K562 (cell line): ENCODE data around the gene ENTPD6. TPM values are rescaled to one million over a fixed set of nuclear protein-coding genes. Genes with fewer than 3 reads are reported as not detected.

Source experiments
- ATAC-seq: fragments of 200-7000 bp; cut with Tn5 transposase; 3 replicates; pipeline ENCODE4 v1.9.1; 2020; ENCODE audit warnings: moderate library complexity
- BruUV-seq: library from RNA; stranded (reverse); fragments of 400-500 nt; replicated peaks from 2 replicates; lab custom pipeline; 2021; lab: Mats Ljungman, UMichigan
- CTCF ChIA-PET: fragments of 300-600 bp; formaldehyde crosslinking; extraction: SDS; loops from one replicate; lab custom pipeline; 2021; ENCODE audit warnings: low intra/inter-chr PET ratio; lab: Yijun Ruan, JAX
- POLR2A ChIA-PET: fragments of 300-600, 350-650 bp; sonication (Branson Sonifier 250); formaldehyde crosslinking; extraction: SDS; loops from one replicate; lab custom pipeline; 2021; ENCODE audit warnings: antibody characterized with exemption, inconsistent platforms; lab: Yijun Ruan, JAX
- DNase-seq, 4 experiments: peaks; one replicate each; pipeline versions ENCODE4 v3.0.0 to v3.0.0-alpha.2; 2011 to 2018; ENCODE audit warnings: low spot score in 3 of 4, mixed read lengths in 3 of 4; ENCODE audit errors: extremely low read depth in 1 of 4
- FAIRE-seq: peaks from 2 replicates; lab custom pipeline; 2011; peaks lifted over from hg19 to GRCh38; lab: Jason Lieb, UNC
- H2AFZ ChIP-seq: 2 replicates; pipeline ENCODE4 v1.6.0; 2011; ENCODE audit warnings: low read depth, low read length, control low read depth, inconsistent platforms
- H3K27ac ChIP-seq: fragments of 200-600 bp; 3 replicates; pipeline ENCODE4 v1.8.0; 2011; ENCODE audit warnings: low read depth, mild to moderate bottlenecking, control low read depth, inconsistent platforms, low read length, moderate library complexity, mixed read lengths; ENCODE audit errors: extremely low read depth
- H3K27me3 ChIP-seq, 2 experiments: fragments of 300-600 bp in 1 of 2; 2 replicates in 1 of 2; 3 replicates in 1 of 2; pipeline versions ENCODE4 v1.6.0 to v1.8.0; 2011; ENCODE audit warnings: inconsistent platforms in 2 of 2, low read length in 2 of 2, mild to moderate bottlenecking in 1 of 2, mixed read lengths in 1 of 2, moderate library complexity in 1 of 2; ENCODE audit not compliant: control insufficient read depth in 2 of 2, insufficient read depth in 2 of 2
- H3K36me3 ChIP-seq: fragments of 300-600 bp; 3 replicates; pipeline ENCODE4 v1.8.0; 2011; ENCODE audit warnings: mild to moderate bottlenecking, low read length, inconsistent platforms; ENCODE audit not compliant: control insufficient read depth, insufficient read depth
- H3K4me1 ChIP-seq, 2 experiments: fragments of 200-600 bp in 1 of 2; replicated peaks in 1 of 2; 2 replicates in 1 of 2; 3 replicates in 1 of 2; pipeline versions ENCODE4 v1.5.1 to v1.8.0; 2011; ENCODE audit warnings: inconsistent platforms in 2 of 2, low read length in 2 of 2, mild to moderate bottlenecking in 1 of 2, mixed read lengths in 1 of 2, moderate library complexity in 1 of 2; ENCODE audit not compliant: control insufficient read depth in 2 of 2, insufficient read depth in 2 of 2
- H3K4me2 ChIP-seq: 2 replicates; pipeline ENCODE4 v1.6.1; 2011; ENCODE audit warnings: low read length, control low read depth, inconsistent platforms, mixed read lengths; ENCODE audit not compliant: insufficient read depth
- H3K4me3 ChIP-seq: fragments of 200-600 bp; sonication (generic), shearing (Covaris generic); 2 replicates; pipeline ENCODE4 v1.5.1; 2016; ENCODE audit warnings: control low read depth, inconsistent platforms
- H3K79me2 ChIP-seq: fragments of 200-600 bp; 3 replicates; pipeline ENCODE4 v1.8.0; 2011; ENCODE audit warnings: low read length, inconsistent platforms; ENCODE audit not compliant: control insufficient read depth, insufficient read depth
- H3K9ac ChIP-seq, 2 experiments: 2 replicates each; pipeline versions ENCODE4 v1.6.0 to v1.6.1; 2011; ENCODE audit warnings: low read depth in 2 of 2, low read length in 2 of 2, control low read depth in 1 of 2, inconsistent platforms in 1 of 2, mild to moderate bottlenecking in 1 of 2, mixed read lengths in 1 of 2; ENCODE audit not compliant: insufficient read depth in 1 of 2
- H3K9me1 ChIP-seq: one replicate; pipeline ENCODE4 v1.6.0; 2011; ENCODE audit warnings: inconsistent platforms, mild to moderate bottlenecking, low read length, moderate library complexity; ENCODE audit not compliant: control insufficient read depth, insufficient read depth
- H3K9me3 ChIP-seq: replicated peaks from 2 replicates; pipeline ENCODE4 v1.5.1; 2011; ENCODE audit warnings: low read depth, low read length, inconsistent platforms; ENCODE audit not compliant: control insufficient read depth, insufficient read depth
- H4K20me1 ChIP-seq: replicated peaks from 2 replicates; pipeline ENCODE4 v1.6.1; 2011; ENCODE audit warnings: low read length, inconsistent platforms, mixed read lengths; ENCODE audit not compliant: control insufficient read depth, insufficient read depth
- BDP1 ChIP-seq: IDR thresholded peaks from 3 replicates; pipeline ENCODE4 v1.6.1; 2011; ENCODE audit not compliant: insufficient read length, insufficient read depth
- BRF1 ChIP-seq: IDR thresholded peaks from 3 replicates; pipeline ENCODE4 v1.6.1; 2011; ENCODE audit warnings: borderline replicate concordance, mild to moderate bottlenecking; ENCODE audit not compliant: insufficient read length; ENCODE audit errors: extremely low read depth
- HNRNPUL1 ChIP-seq: fragments of 200-400 bp; formaldehyde crosslinking; IDR thresholded peaks from 2 replicates; pipeline ENCODE4 v1.6.1; 2017; ENCODE audit warnings: low read length
- KAT7 ChIP-seq: sonication (generic); formaldehyde crosslinking; IDR thresholded peaks from 2 replicates; pipeline ENCODE4 v1.8.0; 2022; ENCODE audit warnings: missing genetic modification reagents, mild to moderate bottlenecking, borderline replicate concordance
- LEF1 ChIP-seq: fragments of 450-650 bp; IDR thresholded peaks from 2 replicates; pipeline ENCODE4 v1.6.1; 2016; ENCODE audit warnings: mild to moderate bottlenecking
- MAFF ChIP-seq: IDR thresholded peaks from 2 replicates; pipeline ENCODE4 v1.6.1; 2012; ENCODE audit warnings: low read length, improper control_type of control experiment
- MECOM ChIP-seq: fragments of 250-450 bp; sonication (Bioruptor Pico); IDR thresholded peaks from 2 replicates; pipeline ENCODE4 v1.8.0; 2022; ENCODE audit warnings: inconsistent platforms
- MTA3 ChIP-seq: fragments of 450-650 bp; formaldehyde crosslinking; IDR thresholded peaks from 2 replicates; pipeline ENCODE4 v1.6.1; 2017; ENCODE audit warnings: mild to moderate bottlenecking, borderline replicate concordance
- NFYB ChIP-seq: IDR thresholded peaks from 2 replicates; pipeline ENCODE4 v1.6.1; 2011; ENCODE audit warnings: mild to moderate bottlenecking, moderate library complexity; ENCODE audit not compliant: insufficient read length; ENCODE audit errors: extremely low read depth
- OTX1 ChIP-seq: fragments of 450-650 bp; formaldehyde crosslinking; IDR thresholded peaks from 2 replicates; pipeline ENCODE4 v1.4.0; 2022; ENCODE audit warnings: mild to moderate bottlenecking
- RBM39 ChIP-seq: fragments of 200-400 bp; formaldehyde crosslinking; optimal IDR thresholded peaks from 2 replicates; pipeline ENCODE3; 2018; ENCODE audit warnings: low read depth, low read length
- RUNX1 ChIP-seq: sonication (generic); IDR thresholded peaks from 2 replicates; pipeline ENCODE4 v1.6.1; 2016; ENCODE audit warnings: antibody characterized with exemption, low read depth
- TRIM24 ChIP-seq, 2 experiments: fragments of 450-650 bp; IDR thresholded peaks; 2 replicates each; pipeline ENCODE4 v1.6.1; 2016
- TRIM28 ChIP-seq: fragments of 450-650 bp; IDR thresholded peaks from 2 replicates; pipeline ENCODE4 v1.6.1; 2017
- XRCC3 ChIP-seq: fragments of 450-650 bp; IDR thresholded peaks from 2 replicates; pipeline ENCODE4 v1.6.1; 2017; ENCODE audit warnings: mild to moderate bottlenecking, moderate library complexity
- ZFX ChIP-seq: sonication (generic); formaldehyde crosslinking; IDR thresholded peaks from 2 replicates; pipeline ENCODE4 v1.8.0; 2022; ENCODE audit warnings: mild to moderate bottlenecking, missing genetic modification reagents, moderate library complexity
- ZNF224 ChIP-seq: sonication (generic); formaldehyde crosslinking; IDR thresholded peaks from 2 replicates; pipeline ENCODE4 v1.8.0; 2022; ENCODE audit warnings: mild to moderate bottlenecking, missing genetic modification reagents
- ZNF354B ChIP-seq: fragments of 250-450 bp; sonication (Bioruptor Pico); IDR thresholded peaks from 2 replicates; pipeline ENCODE4 v1.4.0; 2020
- WGBS: fragments of 100-300 bp; shearing (Covaris generic); methylation state at CpG from one replicate; pipeline ENCODE4 v1.1.6; 2016; ENCODE audit warnings: low coverage, mixed read lengths; ENCODE audit not compliant: insufficient coverage; ENCODE audit errors: missing lambda C conversion rate; 5-methylcytosine and 5-hydroxymethylcytosine counted together
- in situ Hi-C: fragments of 300-500 bp; cut with MboI; formaldehyde crosslinking; loops from 4 replicates; pipeline ENCODE4 v1.15.0; 2018; ENCODE audit warnings: inconsistent platforms, mixed read lengths
- intact Hi-C: fragments of 100-400 bp; cut with micrococcal nuclease; formaldehyde crosslinking; loops from 2 replicates; pipeline ENCODE4 v1.14.2; 2022
- polyA plus RNA-seq, 8 experiments: library from polyadenylated mRNA; depleted of rRNA in 4 of 8; stranded (reverse) in 5 of 8; unstranded in 3 of 8; fragments of >200 nt; fragmentation: Nextera tagmentation in 2 of 8; fragmentation: Illumina TruSeq in 1 of 8; extraction: Ambion mirVana in 2 of 8; extraction: Trizol in 1 of 8; gene quantifications; 2 replicates each; pipeline versions ENCODE4 v1.2.1 to v1.2.3, GENCODE V29; 2011 to 2014; ENCODE audit warnings: inconsistent platforms in 1 of 8, missing spikeins in 1 of 8
- total RNA-seq, 7 experiments: library from RNA; depleted of rRNA in 6 of 7; stranded (reverse); fragments of >200 nt in 6 of 7; fragmentation: Illumina TruSeq in 2 of 7; extraction: Trizol in 2 of 7; gene quantifications; 2 replicates each; pipeline versions ENCODE4 v1.2.1 to v1.2.3, GENCODE V29; 2011 to 2021; ENCODE audit warnings: low replicate concordance in 1 of 7
- TF ChIP-seq, protein P1 (sequence below): sonication (generic); formaldehyde crosslinking; IDR thresholded peaks from 2 replicates; pipeline ENCODE4 v1.8.1; 2023; ENCODE audit warnings: missing genetic modification reagents, mild to moderate bottlenecking, borderline replicate concordance

ENTPD6 gene
- total and polyA plus RNA-seq, 9 of the 15 experiments (the other 6 are each of a cell fraction or from before 2014, with no cell fraction given), result 0.82 to 36.8 (median 22.4) TPM

DNA sequence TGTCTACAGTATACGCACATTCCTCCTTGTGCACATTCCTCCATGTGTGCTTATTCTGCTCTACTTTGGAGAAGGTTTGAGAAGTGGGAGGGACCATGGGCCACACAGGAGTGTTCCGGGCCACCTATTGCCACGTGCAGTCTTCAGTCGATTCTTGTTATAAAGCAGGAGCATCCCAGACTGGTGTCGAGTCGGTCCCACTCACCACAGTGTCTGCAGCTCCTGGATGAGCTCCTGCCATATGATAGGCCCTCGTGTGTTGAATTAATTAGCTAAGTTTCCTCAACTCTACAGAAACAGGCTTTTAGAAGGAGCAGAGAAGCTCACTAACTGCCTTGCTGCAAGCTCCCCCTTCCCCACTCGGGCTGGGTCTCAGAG is 22.6 kb downstream of the ENTPD6 start (continued):
- TF ChIP-seq, protein P1, sequence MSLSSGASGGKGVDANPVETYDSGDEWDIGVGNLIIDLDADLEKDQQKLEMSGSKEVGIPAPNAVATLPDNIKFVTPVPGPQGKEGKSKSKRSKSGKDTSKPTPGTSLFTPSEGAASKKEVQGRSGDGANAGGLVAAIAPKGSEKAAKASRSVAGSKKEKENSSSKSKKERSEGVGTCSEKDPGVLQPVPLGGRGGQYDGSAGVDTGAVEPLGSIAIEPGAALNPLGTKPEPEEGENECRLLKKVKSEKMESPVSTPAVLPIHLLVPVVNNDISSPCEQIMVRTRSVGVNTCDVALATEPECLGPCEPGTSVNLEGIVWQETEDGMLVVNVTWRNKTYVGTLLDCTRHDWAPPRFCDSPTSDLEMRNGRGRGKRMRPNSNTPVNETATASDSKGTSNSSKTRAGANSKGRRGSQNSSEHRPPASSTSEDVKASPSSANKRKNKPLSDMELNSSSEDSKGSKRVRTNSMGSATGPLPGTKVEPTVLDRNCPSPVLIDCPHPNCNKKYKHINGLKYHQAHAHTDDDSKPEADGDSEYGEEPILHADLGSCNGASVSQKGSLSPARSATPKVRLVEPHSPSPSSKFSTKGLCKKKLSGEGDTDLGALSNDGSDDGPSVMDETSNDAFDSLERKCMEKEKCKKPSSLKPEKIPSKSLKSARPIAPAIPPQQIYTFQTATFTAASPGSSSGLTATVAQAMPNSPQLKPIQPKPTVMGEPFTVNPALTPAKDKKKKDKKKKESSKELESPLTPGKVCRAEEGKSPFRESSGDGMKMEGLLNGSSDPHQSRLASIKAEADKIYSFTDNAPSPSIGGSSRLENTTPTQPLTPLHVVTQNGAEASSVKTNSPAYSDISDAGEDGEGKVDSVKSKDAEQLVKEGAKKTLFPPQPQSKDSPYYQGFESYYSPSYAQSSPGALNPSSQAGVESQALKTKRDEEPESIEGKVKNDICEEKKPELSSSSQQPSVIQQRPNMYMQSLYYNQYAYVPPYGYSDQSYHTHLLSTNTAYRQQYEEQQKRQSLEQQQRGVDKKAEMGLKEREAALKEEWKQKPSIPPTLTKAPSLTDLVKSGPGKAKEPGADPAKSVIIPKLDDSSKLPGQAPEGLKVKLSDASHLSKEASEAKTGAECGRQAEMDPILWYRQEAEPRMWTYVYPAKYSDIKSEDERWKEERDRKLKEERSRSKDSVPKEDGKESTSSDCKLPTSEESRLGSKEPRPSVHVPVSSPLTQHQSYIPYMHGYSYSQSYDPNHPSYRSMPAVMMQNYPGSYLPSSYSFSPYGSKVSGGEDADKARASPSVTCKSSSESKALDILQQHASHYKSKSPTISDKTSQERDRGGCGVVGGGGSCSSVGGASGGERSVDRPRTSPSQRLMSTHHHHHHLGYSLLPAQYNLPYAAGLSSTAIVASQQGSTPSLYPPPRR, result no peak
- TF ChIP-seq BRF1, result no peak

DNA sequence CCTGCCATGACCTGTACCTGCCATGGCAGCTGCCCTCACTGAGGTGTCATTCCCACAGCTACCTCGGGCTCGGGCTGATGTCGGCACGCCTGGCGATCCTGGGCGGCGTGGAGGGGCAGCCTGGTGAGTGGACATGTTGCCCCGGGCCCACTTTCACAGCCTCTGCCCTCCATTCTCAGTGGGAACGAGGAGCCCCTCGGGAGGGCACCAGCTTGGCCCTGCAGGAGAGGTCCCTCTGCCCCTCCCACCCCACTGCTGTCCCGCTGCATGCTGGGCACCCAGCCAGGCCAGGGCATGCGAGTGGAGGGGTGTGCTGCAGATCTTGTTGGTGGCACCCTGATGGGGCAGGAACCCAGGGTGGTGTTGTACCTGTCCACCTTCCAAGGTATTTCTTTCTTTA is 23.0 kb downstream of the ENTPD6 start:
- BruUV-seq, result no TSS peak
- no peak overlapping the region for H3K4me3 ChIP-seq
- no peaks in the 10 kb centered on the region for H3K27me3 ChIP-seq
- H3K9ac ChIP-seq, result no peak overlapping the region; a peak in 1 of 4 replicates
- FAIRE-seq (no peak), DNase-seq (no peak), ATAC-seq (no peak)
- H3K79me2 ChIP-seq, result no peaks in the 10 kb centered on the region
- H4K20me1 ChIP-seq, result no peaks in the 10 kb centered on the region
- ChIA-PET CTCF (no interaction called here), POLR2A (no interaction called here)
- no peaks in the 10 kb centered on the region for H3K9me3 ChIP-seq
- intact Hi-C loops, result no loop called here
- in situ Hi-C loops, result no loop called here
- H3K4me1 ChIP-seq, result peaks cover 14 to 27% of the 10 kb centered on the region in 2 experiments
- no peak overlapping the region for H3K27ac ChIP-seq
- peaks cover 15% of the 10 kb centered on the region; the same call in 2 of the 3 replicates for H3K36me3 ChIP-seq
- H2AFZ ChIP-seq, result no peak overlapping the region
- TF ChIP-seq HNRNPUL1, result no peak
- no peak for TF ChIP-seq KAT7
- TF ChIP-seq ZNF354B (CRISPR knock-in tag), result no peak
- TF ChIP-seq MECOM (CRISPR knock-in tag), result no peak
- TF ChIP-seq TRIM28, result no peak
- TF ChIP-seq RUNX1, result no peak
- no peak for TF ChIP-seq TRIM24 (IDR thresholded peaks at IDR 0.05)
- TF ChIP-seq LEF1, result no peak
- TF ChIP-seq RBM39, result no peak
- no peak for TF ChIP-seq MTA3
- no peak for TF ChIP-seq ZFX
- no peak for TF ChIP-seq ZNF224 (CRISPR knock-in tag)
- TF ChIP-seq MAFF, result no peak
- TF ChIP-seq OTX1 (CRISPR knock-in tag), result no peak
- TF ChIP-seq NFYB, result no peak
- TF ChIP-seq BDP1, result no peak
- no peak for TF ChIP-seq XRCC3
- no peak overlapping the region for H3K4me2 ChIP-seq
- no peaks in the 10 kb centered on the region for H3K9me1 ChIP-seq
- 92% methylated on average over 10 of the region's 12 CpGs for whole genome bisulfite sequencing
